GM21786 (cell line): ENCODE results near the gene AOAH.

Experiments
- ATAC-seq: cut with Tn5 transposase; IDR thresholded peaks from one replicate; pipeline ENCODE4 v1.9.1; 2021; ENCODE audit not compliant: unreplicated experiment

The AOAH gene

GRCh38 chr7:36602934-36603887 is 121.1 kb downstream of the AOAH start:
- ATAC-seq, result no peak

GRCh38 chr7:36602511-36602910 is 121.8 kb downstream of the AOAH start:
- ATAC-seq, result no peak

- ATAC-seq, result no peak
These were observed 122.7 kb downstream of the AOAH start for GRCh38 chr7:36601601-36602000.

GRCh38 chr7:36600869-36601530 is 123.3 kb downstream of the AOAH start:
- ATAC-seq, result no peak

GRCh38 chr7:36600314-36600682 is 124.0 kb downstream of the AOAH start:
- no peak for ATAC-seq

- no peak for ATAC-seq
These were observed 124.5 kb downstream of the AOAH start for GRCh38 chr7:36599645-36600313.

- no peak for ATAC-seq
These were observed 126.1 kb downstream of the AOAH start for GRCh38 chr7:36598054-36598674.

GRCh38 chr7:36597090-36597773 is 127.1 kb downstream of the AOAH start:
- ATAC-seq, result no peak

- no peak for ATAC-seq
These were observed 129.8 kb downstream of the AOAH start for GRCh38 chr7:36594445-36594844.

- no peak for ATAC-seq
These were observed 132.7 kb downstream of the AOAH start for GRCh38 chr7:36591636-36592035.

GRCh38 chr7:36589391-36589790 is 134.9 kb downstream of the AOAH start:
- ATAC-seq, result no peak

GRCh38 chr7:36583318-36583717 is 141.0 kb downstream of the AOAH start:
- no peak for ATAC-seq

- ATAC-seq, result no peak
These were observed 148.5 kb downstream of the AOAH start for GRCh38 chr7:36575832-36576231.

GRCh38 chr7:36573066-36573465 is 151.2 kb downstream of the AOAH start:
- ATAC-seq, result no peak

GRCh38 chr7:36571190-36571560 is 153.1 kb downstream of the AOAH start:
- no peak for ATAC-seq

GRCh38 chr7:36570528-36571189 is 153.6 kb downstream of the AOAH start:
- no peak for ATAC-seq

GRCh38 chr7:36568452-36568849 is 155.8 kb downstream of the AOAH start:
- no peak for ATAC-seq

- ATAC-seq, result no peak
These were observed 156.4 kb downstream of the AOAH start for GRCh38 chr7:36567699-36568451.

- ATAC-seq, result no peak
These were observed 158.4 kb downstream of the AOAH start for GRCh38 chr7:36565792-36566356.
